CD4-positive, alpha-beta T cell treated with Interleukin-4 for 4 hours (primary cell): ENCODE measurements around the gene IL1RAPL1.

Source experiments
- DNase-seq: peaks from one replicate; pipeline ENCODE4 v3.0.0-alpha.2; 2020

The IL1RAPL1 gene

DNA sequence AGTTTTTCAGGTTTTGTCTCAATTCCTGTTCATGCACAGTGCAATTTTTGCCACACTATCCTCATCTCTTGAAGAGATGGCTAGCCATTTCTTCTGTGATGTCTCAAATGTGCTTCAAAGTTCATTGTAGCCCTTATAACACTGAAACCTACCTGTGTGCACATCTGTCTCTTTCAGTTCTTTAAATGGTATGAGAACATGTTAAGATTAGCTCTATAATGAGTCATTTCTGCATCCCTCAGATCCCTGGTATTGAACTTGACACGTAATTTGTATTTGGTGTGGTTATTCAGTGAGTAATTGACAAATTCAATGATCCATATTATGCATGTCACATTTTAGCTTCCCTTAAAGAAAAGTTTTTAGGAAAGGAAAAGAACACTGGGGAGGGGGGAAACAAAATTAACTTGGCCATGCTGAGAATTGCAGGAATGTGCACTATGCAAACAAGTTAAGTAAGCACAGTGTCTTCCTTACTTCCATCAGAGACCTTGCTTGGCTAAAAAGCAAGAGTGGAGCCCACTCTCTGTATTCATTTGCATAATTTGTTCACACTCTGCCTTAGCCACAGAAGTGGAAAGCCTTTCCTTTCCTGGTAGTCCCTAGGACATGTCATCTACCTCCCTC lies 968.3 kb downstream of the IL1RAPL1 start:
- DNase-seq: no peak

DNA sequence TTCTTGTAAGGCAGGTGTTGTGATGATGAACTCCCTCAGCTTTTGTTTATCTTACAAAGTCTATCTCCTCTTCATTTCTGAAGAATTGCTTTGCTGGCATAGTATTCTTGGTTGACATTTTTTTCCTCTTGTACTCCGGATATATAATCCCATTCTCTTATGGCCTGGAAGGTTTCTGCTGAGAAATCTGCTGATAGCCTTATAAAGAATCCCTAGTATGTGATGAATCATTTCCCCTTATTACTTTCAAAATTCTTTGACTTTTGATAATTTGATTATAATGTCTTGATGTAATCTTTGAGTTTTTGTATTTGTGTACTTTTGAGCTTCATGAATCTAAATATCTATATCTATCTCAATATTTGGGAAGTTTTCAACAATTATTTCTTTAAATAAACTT lies 972.8 kb downstream of the IL1RAPL1 start:
- no peak for DNase-seq

DNA sequence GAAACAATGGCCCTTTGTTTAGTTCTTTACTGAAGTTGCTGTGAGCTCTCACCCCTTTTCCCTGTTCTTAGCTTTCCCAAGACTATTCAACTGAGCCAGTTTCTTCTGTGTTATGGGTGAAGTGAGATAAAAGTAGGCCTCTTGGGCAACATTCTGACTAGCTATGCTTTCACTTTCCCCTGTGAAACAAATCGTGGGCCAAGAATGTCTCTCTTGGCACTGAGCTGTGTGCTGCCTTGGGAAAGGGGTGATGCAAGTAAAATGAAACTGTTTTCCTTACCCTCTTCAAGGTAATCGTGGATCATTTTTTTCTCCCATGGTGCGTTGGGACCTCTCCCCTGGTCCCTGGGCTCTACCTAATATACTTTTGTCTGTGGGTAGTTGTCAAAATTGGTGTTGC lies 974.2 kb downstream of the IL1RAPL1 start:
- no peak for DNase-seq

DNA sequence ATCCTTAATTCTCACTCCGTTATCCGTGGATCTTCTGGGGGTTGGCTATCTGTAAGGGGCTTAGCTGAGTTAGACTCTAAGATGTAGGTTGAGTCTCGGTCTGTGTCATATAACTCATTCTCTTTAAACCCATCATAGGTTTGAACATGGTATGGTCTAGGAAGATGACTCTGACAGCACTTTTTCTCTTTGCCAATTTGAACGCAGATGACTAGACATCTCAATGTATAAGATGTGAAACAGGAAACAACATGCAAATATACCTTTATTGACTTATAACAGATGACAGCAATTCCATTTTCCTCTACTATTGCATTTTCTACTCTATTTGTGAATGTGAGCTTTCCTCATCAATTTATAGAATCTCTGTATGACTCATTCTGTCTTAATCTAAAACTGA lies 993.3 kb downstream of the IL1RAPL1 start:
- no peak for DNase-seq

DNA sequence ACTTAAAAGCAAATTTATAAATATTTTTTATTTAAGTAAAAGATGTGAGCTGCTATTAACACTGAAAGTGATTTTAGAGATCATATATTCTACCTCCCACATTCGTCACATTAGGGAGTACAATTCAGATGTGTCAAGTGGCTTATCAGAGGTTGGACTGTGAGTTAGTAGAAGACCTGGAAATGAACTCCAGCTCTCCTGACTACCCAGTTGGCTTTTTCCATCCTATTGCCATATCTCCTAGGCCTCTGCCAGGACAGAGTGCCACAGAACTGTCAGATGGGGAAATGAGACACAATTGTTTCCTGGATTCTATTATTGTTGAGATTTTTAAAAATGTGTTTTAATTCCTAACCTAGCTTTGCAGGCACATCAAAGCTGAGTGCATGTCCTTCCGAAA lies 994.0 kb downstream of the IL1RAPL1 start:
- no peak for DNase-seq

DNA sequence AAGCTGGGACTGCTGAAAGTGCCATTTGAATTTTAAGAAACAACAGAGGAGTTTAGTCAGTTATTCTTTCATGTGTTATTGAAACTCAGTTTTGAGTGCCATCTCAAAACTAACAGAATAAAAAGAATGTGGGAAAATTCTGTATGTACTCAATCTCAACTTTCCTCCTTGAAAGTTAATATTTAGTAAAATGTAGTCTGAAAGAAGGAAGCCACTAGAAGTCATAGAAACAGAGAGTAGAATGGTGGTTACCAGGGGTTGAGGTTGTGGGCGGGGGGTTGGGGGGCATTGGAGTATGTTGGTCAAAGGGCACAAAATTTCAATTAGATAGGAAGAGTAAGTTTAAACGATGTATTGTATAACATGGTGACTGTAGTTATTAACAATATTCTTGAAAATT lies 999.9 kb downstream of the IL1RAPL1 start:
- no peak for DNase-seq

DNA sequence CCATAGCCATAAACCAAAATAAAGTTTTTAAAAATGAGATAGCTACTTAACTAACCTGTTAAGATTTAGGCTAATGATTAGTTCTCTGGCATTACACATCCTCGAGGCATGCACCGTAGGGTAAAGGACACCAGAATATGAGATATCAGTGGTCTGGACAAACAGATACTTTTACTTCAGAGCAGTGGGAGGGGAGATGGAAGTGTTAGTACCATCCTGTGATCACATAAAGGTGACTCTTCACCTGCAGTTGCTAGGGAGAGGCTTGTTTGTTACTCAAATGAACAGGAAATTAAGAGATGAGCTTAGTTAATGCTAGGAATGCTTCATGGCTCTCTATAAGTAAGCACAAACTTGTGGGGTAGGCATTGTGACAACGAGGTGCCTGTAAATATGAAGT lies 1003.7 kb downstream of the IL1RAPL1 start:
- no peak for DNase-seq

DNA sequence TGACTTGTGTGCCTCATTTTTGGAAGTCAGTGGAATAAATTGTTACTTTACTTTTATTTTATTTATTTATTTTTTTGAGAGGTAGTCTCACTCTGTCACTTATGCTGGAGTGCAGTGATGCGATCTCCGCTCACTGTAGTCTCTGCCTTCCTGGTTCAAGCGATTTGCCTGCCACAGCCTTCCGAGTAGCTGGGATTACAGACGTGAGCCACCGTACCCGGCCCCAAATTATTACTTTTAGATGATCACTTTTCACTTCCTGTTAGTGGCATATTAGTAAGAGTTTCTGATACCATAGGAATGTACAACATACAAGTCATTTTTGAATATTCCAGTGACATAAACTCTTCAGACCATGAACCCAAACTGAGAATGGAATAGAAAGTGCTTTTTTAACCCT lies 1017.1 kb downstream of the IL1RAPL1 start:
- no peak for DNase-seq

DNA sequence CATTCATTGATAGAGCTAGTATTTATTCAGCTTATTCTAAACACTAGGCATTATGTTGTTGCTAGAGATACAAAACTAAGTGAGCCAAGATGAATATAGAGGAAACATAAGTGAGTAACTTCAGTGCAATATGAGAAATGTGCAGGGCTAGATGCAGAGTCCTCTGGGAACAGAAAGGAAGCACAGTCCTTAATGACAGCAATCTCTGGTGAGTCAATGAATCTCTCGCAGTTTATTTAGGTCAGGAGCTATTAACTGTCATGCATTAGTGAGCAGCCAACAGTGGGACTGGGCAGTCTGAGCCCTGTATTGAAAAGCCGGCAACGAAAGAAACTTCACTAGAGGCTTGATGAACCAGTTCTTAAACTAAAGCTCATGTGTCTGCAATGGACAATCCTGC lies 1030.0 kb downstream of the IL1RAPL1 start:
- DNase-seq: no peak

DNA sequence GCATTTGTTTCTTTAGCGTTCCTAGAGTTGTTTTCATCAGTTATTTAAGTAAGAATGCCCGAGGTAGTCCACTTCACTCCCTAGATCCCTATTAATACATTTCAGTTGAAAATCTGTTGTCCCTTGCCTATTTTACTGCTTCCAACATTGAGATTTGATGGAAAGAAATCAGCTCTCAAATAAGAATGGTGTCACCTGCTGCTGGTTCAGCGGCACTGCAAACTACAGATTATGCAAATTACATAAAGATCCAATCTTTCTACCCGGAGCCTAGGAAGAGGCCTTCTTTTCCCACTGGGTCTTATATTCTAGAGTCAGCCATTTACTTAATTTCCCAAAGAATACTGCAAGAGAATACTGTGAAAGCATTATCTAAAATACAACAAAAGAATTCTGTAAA lies 1030.5 kb downstream of the IL1RAPL1 start:
- DNase-seq: no peak

DNA sequence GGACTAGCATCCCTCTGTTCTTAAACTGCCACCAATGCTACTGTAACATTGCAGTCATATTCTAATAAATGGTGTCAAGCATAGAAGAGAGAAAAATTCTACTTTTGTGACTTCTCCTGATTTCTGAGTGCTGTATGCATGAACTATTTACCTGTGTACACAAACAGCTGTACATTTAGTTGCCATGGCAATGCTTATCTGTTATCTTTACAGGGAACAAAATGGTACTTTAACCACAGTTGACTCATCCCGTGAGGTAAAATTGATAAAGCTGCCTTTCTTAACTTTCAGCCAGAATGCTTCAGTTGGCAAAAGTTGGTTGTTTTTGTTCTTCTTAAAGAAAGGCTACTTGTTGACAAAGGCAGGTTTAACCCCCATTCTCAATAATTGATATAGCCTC lies 1040.6 kb downstream of the IL1RAPL1 start:
- no peak for DNase-seq

DNA sequence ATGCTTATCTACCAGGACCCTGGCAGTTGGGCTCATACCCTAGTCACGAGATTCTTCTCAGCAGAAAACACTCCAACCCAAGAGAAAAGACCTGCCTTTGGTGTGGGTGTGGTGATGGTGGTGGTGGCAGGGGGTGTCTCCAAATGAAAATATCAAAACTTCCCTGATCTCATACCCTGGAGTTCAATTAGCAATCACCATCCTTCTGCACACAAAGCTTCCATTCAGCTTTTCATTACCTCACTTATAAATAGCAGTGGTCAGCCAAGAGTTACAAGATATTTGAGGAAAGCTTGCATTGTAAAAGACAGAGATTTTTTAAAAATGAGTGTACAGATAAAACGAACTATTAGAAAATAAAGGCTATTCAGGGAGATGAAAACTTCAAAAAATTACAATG lies 1047.3 kb downstream of the IL1RAPL1 start:
- no peak for DNase-seq

DNA sequence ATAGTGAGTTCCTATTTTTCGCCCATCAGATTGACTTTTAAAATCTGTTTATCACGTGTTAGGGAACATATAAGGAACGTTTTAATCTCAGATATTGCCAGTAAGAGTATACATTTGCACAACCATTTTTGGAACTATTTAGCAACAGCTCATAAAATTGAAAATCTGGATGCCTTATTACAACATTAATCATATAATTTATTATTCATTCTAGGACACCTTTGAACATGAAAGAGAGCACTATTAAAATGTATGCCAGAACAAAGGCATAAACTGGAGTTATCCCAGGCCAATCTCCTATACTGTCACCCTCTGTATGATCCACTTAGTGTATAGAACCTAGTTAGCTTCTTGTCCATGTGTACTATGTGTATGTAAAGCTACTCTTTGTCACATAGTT lies 1049.1 kb downstream of the IL1RAPL1 start:
- no peak for DNase-seq

DNA sequence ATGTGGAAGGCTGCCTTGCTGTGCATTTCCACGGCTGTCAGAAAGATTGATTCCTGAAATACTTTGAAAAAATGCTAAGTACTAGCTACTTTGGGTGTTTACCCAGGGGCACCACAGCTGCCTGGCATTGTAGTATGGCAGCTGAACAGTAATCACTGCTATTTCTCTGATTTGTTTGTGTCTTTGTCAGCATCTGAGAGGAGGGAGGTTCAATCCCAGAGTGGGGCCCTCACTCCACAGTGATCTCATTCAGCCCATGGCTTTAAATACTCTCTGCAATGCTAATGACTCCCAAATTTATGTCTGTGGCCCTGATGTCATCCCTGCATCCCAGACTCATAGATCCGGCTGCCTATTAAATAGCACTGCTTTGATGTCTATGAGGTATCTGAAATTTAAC lies 1052.9 kb downstream of the IL1RAPL1 start:
- no peak for DNase-seq

DNA sequence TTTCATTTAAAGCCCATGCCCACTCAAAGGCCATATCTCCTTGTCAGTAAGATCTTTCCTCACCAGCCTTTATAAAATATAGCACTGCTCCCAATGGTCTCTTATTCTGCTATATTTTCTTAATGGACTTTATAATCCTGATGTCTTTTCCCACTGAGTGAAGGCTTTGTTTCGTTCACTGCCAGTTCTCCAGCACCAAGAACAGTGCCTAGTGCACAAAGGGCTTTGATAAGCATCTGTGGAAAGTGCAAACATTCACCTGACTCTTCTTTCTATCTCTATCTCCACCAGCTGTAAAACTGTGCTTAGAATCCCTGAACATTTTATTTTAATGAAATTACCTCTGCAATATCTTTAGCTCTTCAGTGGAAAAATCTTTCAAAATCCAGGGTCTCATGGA lies 1054.2 kb downstream of the IL1RAPL1 start:
- DNase-seq: no peak

DNA sequence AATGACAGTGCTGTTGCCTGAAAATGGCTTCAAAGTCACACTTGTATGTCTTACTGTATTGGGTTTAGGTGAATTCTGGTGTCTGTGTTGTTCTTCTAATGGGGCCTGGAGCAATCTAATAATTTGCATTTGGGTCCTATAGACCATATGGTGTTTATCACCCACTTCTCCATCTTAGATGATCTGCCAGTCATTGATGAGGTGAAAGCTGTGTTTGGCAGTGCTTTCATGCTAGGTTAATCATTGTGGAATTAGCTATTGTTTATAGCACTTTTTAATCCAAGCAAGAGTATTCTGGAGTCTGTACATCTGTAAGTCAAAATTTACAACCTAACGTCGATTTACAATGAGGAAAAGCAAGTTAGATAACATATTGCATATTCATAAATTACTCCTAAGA lies 1055.9 kb downstream of the IL1RAPL1 start:
- DNase-seq: no peak

DNA sequence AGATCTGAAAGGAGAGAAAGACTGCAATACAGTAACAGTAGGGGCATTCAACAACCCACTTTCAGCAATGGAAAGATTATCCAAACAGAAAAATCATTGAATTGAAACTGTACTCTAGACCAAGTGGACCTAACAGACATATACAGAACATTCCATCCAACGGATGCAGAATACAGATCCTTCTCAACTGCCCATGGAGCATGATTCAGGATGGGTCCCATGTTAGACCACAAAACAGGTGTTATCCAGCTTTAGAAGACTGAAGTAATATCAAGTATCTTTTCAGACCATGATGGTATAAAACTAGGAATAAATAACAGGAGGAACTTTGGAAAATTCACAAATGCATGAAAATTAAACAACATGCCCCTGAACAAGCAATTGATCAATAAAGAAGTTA lies 1060.9 kb downstream of the IL1RAPL1 start:
- DNase-seq: no peak

DNA sequence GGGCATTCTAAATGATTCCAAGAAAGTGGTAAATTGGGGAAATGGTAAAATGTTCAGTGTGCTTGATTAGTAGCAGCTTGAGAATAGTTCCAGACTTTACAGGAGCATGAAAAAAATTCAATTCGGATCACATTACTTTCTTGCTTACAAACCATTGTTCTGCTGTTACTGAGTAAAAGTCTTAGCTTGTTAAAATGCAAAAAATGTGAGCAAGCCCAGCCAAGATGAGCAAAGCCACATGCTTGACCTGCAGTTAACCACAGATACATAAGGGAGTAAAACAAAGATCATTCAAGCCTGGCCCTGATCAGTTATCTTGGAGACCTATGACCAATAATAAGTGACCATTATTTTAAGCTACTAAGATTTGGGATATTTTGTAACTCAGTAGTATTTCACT lies 1065.2 kb downstream of the IL1RAPL1 start:
- no peak for DNase-seq

DNA sequence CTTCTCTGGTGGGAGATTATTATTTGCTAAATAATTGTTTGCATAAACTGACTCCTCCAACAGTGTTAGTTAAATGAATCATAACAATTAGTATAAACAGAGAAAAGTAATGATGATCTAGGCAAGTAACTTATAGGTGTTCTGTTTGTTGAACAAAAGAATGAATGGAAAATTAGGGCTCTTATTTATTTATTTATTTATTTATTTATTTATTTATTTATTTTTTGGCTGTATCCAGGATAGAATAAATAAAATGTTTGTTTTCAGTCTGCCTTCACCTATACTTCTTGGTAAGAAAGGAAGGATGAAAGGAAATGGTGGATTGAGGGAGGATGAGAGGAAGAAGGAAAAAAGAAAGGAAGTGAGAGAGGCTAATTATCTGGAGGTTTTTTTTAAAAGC lies 1066.5 kb downstream of the IL1RAPL1 start:
- DNase-seq: no peak

DNA sequence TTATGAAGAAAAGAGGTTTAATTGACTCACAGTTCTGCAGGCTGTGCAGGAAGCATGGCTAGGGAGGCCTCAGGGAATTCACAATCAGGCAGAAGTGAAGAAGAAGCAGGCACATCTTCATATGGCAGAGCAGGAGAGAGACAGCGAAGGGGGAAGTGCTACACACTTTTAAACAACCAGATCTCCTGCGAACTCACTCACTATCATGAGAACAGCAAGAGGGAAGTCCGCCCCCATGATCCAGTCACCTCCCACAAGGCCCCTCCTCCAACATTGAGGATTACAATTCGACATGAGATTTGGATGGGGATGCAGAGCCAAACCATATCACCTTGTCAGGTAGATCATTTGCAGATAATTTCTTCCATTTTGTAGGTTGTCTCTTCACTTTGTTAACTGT lies 1072.7 kb downstream of the IL1RAPL1 start:
- no peak for DNase-seq

DNA sequence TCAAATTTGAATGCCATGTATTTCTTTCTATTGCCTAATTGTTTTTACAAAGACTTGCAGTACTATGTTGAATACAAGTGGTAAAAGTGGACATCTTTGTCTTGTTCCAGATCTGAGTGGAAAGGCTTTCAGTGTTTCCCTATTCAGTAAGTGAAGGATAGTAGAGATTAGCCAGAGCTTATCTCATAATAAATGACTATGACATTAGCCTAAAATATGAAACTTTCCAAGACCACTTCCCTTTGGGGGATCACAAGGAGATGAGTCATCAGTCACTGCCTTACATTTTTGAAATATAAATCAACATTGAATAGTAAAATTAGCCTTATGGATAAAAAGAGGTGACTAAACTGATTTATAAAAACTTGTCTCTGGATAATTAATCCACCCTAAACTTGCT lies 1074.0 kb downstream of the IL1RAPL1 start:
- no peak for DNase-seq

DNA sequence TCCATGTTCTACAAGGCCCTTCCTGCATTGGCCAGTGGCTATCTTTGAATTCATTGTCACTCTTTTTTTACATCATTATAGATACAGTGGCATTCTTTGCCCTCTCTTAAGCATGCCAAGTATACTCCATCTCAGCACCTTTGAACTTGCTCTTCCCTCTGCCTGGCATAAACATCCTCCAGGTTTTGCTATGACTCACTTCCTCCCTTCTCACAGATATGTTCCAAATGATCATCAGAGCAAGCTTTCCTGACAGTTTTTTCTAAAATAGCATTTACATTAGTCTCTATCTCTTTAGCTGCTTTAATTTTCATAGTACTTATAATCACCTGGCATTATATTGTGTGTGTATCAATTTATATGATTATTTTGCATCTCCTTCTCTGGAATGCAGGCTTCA lies 1074.9 kb downstream of the IL1RAPL1 start:
- DNase-seq: no peak

DNA sequence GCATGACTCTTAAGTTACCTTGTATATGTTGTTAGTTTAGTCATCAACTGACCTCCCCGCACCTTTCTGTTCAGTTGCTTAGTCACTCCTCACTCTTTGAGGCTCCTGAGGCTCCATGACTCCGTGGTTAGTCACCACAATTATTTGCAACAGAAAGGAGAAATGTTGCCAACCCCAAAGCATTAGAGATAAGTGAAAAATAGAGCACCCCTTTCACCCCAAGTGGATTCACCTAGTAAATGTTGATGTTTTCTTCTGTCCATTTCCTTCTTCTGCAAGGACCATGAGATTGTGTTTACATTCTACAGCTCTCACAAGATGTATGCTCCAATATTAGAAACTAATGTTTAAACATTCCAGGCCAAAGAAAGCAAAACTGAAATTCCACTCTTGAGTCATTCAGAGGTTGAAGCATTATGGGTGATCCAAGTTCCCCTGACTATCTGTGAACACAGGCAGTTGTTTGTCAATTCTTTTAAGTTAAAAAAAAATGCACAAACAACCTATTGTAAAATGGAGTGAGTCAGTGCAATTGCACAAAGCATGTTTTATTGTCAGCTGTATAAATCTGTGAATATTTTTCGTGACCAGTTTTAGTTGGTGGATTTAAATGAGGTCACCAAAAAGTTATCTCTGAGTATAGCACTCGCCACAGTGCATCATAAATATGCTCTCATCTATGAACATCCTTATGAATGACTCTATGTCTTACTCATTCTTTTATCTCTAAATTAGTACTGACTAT lies 1075.7 kb downstream of the IL1RAPL1 start:
- DNase-seq: no peak

DNA sequence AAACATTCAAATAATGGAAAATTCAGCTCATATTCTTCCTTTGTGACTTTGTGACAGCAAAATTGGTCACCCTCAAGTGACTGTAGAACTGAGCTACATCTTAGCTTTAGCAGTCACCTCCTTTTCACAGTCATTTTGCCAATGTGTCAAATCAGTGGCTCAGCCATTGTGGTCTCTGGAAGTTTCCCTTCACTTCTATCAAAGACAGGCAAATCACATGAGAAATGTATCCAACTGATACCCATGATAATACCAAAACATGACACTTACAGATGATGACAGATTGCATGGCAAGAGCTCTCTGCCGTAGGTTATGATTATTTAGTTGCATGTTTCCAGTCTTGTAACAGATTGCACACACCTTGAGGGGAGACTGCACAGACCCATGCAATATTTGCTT lies 1078.3 kb downstream of the IL1RAPL1 start:
- DNase-seq: no peak

DNA sequence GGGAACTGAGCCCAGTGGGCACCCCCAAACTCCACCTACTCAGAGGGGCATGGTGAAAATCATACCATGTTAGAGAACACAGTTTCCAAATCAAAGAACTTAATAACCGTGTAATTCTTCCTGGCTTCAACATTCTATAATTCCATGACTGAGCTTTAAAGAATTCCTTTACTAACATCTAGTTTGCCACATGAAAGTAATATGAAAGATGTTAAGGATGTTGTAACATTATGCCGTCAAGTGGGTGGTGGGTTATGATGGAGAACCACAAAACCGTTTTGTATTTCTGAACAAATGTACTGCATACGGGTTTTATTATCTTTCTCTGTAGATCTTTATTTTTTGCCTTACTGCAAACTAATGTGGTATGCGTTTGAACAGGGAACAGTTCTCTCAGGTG lies 1079.1 kb downstream of the IL1RAPL1 start:
- no peak for DNase-seq
